ENCODE data around the gene CLRN1. TPM values are rescaled to one million over a fixed set of nuclear protein-coding genes. Genes with fewer than 3 reads are reported as not detected.

Gene CLRN1
- total and polyA plus RNA-seq, 9 of the 15 experiments (the other 6 are each of a cell fraction or from before 2014, with no cell fraction given): not detected

- no peak for TF ChIP-seq ZNF174 (CRISPR knock-in tag; IDR thresholded peaks at IDR 0.05)
- no peak for TF ChIP-seq ZKSCAN1 (IDR thresholded peaks at IDR 0.05; ENCODE audit: low read depth, low read length)
- TF ChIP-seq ZNF445 (CRISPR knock-in tag; IDR thresholded peaks at IDR 0.05; ENCODE audit: low read depth): no peak
- TF ChIP-seq ZNF79 (CRISPR knock-in tag; IDR thresholded peaks at IDR 0.05; ENCODE audit: low read depth): no peak
- no peak for TF ChIP-seq CTBP1 (IDR thresholded peaks at IDR 0.05; ENCODE audit: borderline replicate concordance)
- no peak for TF ChIP-seq ETV6 (IDR thresholded peaks at IDR 0.05; ENCODE audit: borderline replicate concordance in 1 of 2, low read depth in 2 of 2, low read length in 1 of 2)
- no peak for TF ChIP-seq ETV6 (CRISPR knock-in tag; IDR thresholded peaks at IDR 0.05; ENCODE audit: borderline replicate concordance)
- no peak for TF ChIP-seq SLC30A9 (CRISPR knock-in tag; IDR thresholded peaks at IDR 0.05)
- no peak for TF ChIP-seq ZNF695 (CRISPR knock-in tag; IDR thresholded peaks at IDR 0.05)
Observed at GRCh38 chr3:150936693-150937092, 35.8 kb downstream of the CLRN1 start (continued).

DNA sequence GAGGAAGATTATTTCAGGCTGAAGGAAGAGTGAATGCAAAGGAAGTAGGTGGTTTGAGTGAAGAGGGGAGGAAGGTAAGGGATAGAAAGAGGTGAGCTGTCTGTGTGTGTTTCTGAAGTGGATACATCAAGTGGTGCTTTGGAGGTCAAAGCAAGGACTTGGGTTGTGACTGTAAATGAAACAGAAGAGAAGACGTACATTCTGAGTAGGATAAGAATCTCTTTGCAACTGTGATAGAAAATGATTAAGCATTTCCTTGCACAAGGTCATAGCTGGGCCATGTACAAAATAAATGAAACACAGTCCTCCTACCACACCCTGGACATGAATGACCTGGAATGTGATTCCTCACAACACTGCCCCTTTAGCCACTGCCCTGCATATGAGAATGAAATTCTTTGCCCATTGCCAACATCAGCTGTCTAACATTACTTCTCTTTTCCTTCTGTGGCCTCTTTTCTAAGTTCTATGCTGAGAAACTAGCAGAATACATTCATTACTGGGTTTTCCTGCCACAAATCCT, 39.0 kb downstream of the CLRN1 start:
- in situ Hi-C loops (cut with MboI) (no loop called here), intact Hi-C loops (cut with micrococcal nuclease) (no loop called here)
- H2AFZ ChIP-seq (ENCODE audit: low read depth, low read length): no peak overlapping the region
- no peaks in the 10 kb centered on the region for H3K4me1 ChIP-seq (replicated peaks in 1 of 2; ENCODE audit: control insufficient read depth in 2 of 2, insufficient read depth in 2 of 2, low read length in 2 of 2)
- TF ChIP-seq SMAD2 (IDR thresholded peaks at IDR 0.05; ENCODE audit: low read depth, low read length) (no peak), ESRRA (IDR thresholded peaks at IDR 0.05; ENCODE audit: borderline replicate concordance, low read depth) (peak; percentile 51; the same call in 1 of the 2 replicates), ZNF408 (CRISPR knock-in tag; IDR thresholded peaks at IDR 0.05; ENCODE audit: low read depth) (no peak), PTBP1 (IDR thresholded peaks at IDR 0.05; ENCODE audit: low read depth, low read length) (no peak)
- TF ChIP-seq, protein P1, sequence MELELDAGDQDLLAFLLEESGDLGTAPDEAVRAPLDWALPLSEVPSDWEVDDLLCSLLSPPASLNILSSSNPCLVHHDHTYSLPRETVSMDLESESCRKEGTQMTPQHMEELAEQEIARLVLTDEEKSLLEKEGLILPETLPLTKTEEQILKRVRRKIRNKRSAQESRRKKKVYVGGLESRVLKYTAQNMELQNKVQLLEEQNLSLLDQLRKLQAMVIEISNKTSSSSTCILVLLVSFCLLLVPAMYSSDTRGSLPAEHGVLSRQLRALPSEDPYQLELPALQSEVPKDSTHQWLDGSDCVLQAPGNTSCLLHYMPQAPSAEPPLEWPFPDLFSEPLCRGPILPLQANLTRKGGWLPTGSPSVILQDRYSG (tag; conservative IDR thresholded peaks at IDR 0.05; ENCODE audit: low read depth): no peak
- 7% methylated on average over 1 of the region's 1 CpG for WGBS (ENCODE audit: insufficient coverage, low coverage, missing lambda C conversion rate)
- no peak overlapping the region for H3K4me2 ChIP-seq (ENCODE audit: insufficient read depth, low read length)
- no peaks in the 10 kb centered on the region for H4K20me1 ChIP-seq (replicated peaks; ENCODE audit: control insufficient read depth, insufficient read depth, low read length)
- no peaks in the 10 kb centered on the region for H3K9me1 ChIP-seq (ENCODE audit: control insufficient read depth, insufficient read depth, low read length)
- H3K27me3 ChIP-seq (ENCODE audit: control insufficient read depth in 2 of 2, insufficient read depth in 2 of 2, low read length in 2 of 2): peaks cover 0 to 3% of the 10 kb centered on the region in 2 experiments; a peak in 2 of 5 replicates
- H3K79me2 ChIP-seq (ENCODE audit: control insufficient read depth, insufficient read depth, low read length): no peaks in the 10 kb centered on the region
- ATAC-seq (no peak), DNase-seq (ENCODE audit: extremely low read depth in 1 of 4, low spot score in 3 of 4) (no peak), FAIRE-seq (no peak)
- H3K36me3 ChIP-seq (ENCODE audit: control insufficient read depth, insufficient read depth, low read length): no peaks in the 10 kb centered on the region
- no peaks in the 10 kb centered on the region for H3K9me3 ChIP-seq (replicated peaks; ENCODE audit: control insufficient read depth, insufficient read depth, low read depth, low read length)
- H3K9ac ChIP-seq (ENCODE audit: insufficient read depth in 1 of 2, low read depth in 2 of 2, low read length in 2 of 2): no peak overlapping the region
- BruUV-seq (replicated peaks): no TSS peak
- no peak overlapping the region for H3K4me3 ChIP-seq
- ChIA-PET POLR2A (interaction anchor here (1.7 kb wide), 1 partner anchor 15 kb away, joined by 3 read pairs; no protein-coding TSS in a partner anchor), CTCF (ENCODE audit: low intra/inter-chr PET ratio) (no interaction called here)
- H3K27ac ChIP-seq (ENCODE audit: extremely low read depth, low read depth, low read length): no peak overlapping the region

Data from K562 (cell line).